ENCODE results near the gene IFI30. TPM values are rescaled to one million over a fixed set of nuclear protein-coding genes. Genes with fewer than 3 reads are reported as not detected.

Gene IFI30
- 15.2 and 17.1 TPM in 2 replicates for total RNA-seq

GRCh38 chr19:18173572-18174288 lies at the start of gene IFI30:
IFI30 (plus strand) TSS chr19:18173813; CDS start chr19:18173842, 29 bp downstream.

GRCh38 chr19:18152817-18153555 lies 20.6 kb upstream of the IFI30 start, which contains the start of gene PIK3R2:
PIK3R2 (plus strand) TSS chr19:18153163; CDS start chr19:18155880, 2,717 bp downstream.

GRCh38 chr19:18192673-18193387 lies 19.2 kb downstream of the IFI30 start, which contains the start of gene MPV17L2:
MPV17L2 (plus strand) TSS chr19:18193218; CDS start chr19:18193282, 64 bp downstream.

GRCh38 chr19:18203863-18204393 lies 30.3 kb downstream of the IFI30 start, which contains the start of gene RAB3A:
RAB3A (minus strand) TSS chr19:18204042; CDS start chr19:18202740, 1,302 bp downstream.

GRCh38 chr19:18225702-18226468 lies 52.3 kb downstream of the IFI30 start, which contains the start of gene PDE4C:
PDE4C (minus strand) TSS chr19:18226438; CDS start chr19:18226415, 23 bp downstream.

Other genes with a start within 250 kb of the IFI30 start
- gene CCDC124, start 240.8 kb upstream of the IFI30 start, total RNA-seq: 51.8 and 67.5 TPM in 2 replicates
- 0.06 TPM in 1 of 2 replicates, not detected in the other for gene KCNN1, start 206.7 kb upstream of the IFI30 start, total RNA-seq
- 16.6 and 23.1 TPM in 2 replicates for gene ARRDC2, start 165.6 kb upstream of the IFI30 start, total RNA-seq
- gene IL12RB1, start 86.9 kb upstream of the IFI30 start, total RNA-seq: not detected in 2 replicates
- 3.9 and 4.8 TPM in 2 replicates for gene MAST3, start 76.0 kb upstream of the IFI30 start, total RNA-seq
- gene PIK3R2, start 20.6 kb upstream of the IFI30 start, total RNA-seq: 55.4 and 60.7 TPM in 2 replicates
- gene MPV17L2, start 19.4 kb downstream of the IFI30 start, total RNA-seq: 19.3 and 28.0 TPM in 2 replicates
- 0.44 and 1.9 TPM in 2 replicates for gene RAB3A, start 30.2 kb downstream of the IFI30 start, total RNA-seq
- not detected in 2 replicates for gene PDE4C, start 52.6 kb downstream of the IFI30 start, total RNA-seq
- gene IQCN, start 100.6 kb downstream of the IFI30 start, total RNA-seq: 0.15 and 0.25 TPM in 2 replicates
- gene JUND, start 107.8 kb downstream of the IFI30 start, total RNA-seq: 120 and 130 TPM in 2 replicates
- 76.8 and 98.9 TPM in 2 replicates for gene LSM4, start 149.3 kb downstream of the IFI30 start, total RNA-seq
- gene PGPEP1, start 166.8 kb downstream of the IFI30 start, total RNA-seq: 6.6 and 14.5 TPM in 2 replicates
- 19.3 and 20.2 TPM in 2 replicates for gene GDF15, start 212.3 kb downstream of the IFI30 start, total RNA-seq
- not detected in 2 replicates for gene LRRC25, start 223.8 kb downstream of the IFI30 start, total RNA-seq
- 78.5 and 82.7 TPM in 2 replicates for gene SSBP4, start 245.6 kb downstream of the IFI30 start, total RNA-seq